ENCODE data around the gene MAPKAP1.

Gene MAPKAP1

GRCh38 chr9:125544484-125544883 lies 162.5 kb downstream of the MAPKAP1 start:
- ATAC-seq: no peak
- TF ChIP-seq ZNF8 (CRISPR knock-in tag; IDR thresholded peaks at IDR 0.05): no peak
- no peak for TF ChIP-seq RARB (CRISPR knock-in tag; IDR thresholded peaks at IDR 0.05)
- no peak for TF ChIP-seq PATZ1 (CRISPR knock-in tag; IDR thresholded peaks at IDR 0.05; ENCODE audit: borderline replicate concordance)
- TF ChIP-seq ZNF70 (CRISPR knock-in tag; IDR thresholded peaks at IDR 0.05): no peak
- TF ChIP-seq CSDC2 (CRISPR knock-in tag; IDR thresholded peaks at IDR 0.05): no peak

DNA sequence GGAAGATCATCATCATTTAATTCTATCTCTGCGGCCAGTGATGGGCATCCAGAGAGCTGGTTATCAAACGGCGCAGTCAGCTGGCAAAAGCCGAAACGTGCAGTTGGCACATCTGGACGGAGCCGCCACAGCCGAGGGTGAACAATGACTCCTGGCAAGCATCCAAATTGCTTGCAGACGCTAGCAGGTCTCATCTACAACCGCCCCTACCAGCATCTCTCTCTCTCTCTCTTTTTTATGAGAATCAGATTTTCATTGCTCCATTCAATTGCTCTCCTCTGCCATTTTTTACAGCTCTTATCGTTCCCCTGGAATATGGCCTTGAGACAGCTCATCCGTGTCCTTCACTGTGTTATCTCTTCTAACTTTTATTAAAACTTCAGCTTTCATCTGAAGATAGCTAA lies 165.2 kb downstream of the MAPKAP1 start:
- peak; percentile 29; the same call in 1 of the 2 replicates for TF ChIP-seq ISL1 (CRISPR knock-in tag; IDR thresholded peaks at IDR 0.05)
- peak; percentile 89 for TF ChIP-seq TCF4 (CRISPR knock-in tag; IDR thresholded peaks at IDR 0.05; ENCODE audit: borderline replicate concordance)
- TF ChIP-seq CSDC2 (CRISPR knock-in tag; IDR thresholded peaks at IDR 0.05): no peak
- 0 out of 2 replicates have a peak, but pooled peaks have one; percentile 15 for TF ChIP-seq ESRRG (CRISPR knock-in tag; IDR thresholded peaks at IDR 0.05)
- TF ChIP-seq, protein P1, sequence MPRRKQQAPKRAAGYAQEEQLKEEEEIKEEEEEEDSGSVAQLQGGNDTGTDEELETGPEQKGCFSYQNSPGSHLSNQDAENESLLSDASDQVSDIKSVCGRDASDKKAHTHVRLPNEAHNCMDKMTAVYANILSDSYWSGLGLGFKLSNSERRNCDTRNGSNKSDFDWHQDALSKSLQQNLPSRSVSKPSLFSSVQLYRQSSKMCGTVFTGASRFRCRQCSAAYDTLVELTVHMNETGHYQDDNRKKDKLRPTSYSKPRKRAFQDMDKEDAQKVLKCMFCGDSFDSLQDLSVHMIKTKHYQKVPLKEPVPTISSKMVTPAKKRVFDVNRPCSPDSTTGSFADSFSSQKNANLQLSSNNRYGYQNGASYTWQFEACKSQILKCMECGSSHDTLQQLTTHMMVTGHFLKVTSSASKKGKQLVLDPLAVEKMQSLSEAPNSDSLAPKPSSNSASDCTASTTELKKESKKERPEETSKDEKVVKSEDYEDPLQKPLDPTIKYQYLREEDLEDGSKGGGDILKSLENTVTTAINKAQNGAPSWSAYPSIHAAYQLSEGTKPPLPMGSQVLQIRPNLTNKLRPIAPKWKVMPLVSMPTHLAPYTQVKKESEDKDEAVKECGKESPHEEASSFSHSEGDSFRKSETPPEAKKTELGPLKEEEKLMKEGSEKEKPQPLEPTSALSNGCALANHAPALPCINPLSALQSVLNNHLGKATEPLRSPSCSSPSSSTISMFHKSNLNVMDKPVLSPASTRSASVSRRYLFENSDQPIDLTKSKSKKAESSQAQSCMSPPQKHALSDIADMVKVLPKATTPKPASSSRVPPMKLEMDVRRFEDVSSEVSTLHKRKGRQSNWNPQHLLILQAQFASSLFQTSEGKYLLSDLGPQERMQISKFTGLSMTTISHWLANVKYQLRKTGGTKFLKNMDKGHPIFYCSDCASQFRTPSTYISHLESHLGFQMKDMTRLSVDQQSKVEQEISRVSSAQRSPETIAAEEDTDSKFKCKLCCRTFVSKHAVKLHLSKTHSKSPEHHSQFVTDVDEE (CRISPR knock-in tag; IDR thresholded peaks at IDR 0.05): peak; percentile 91
- 0 out of 2 replicates have a peak, but pooled peaks have one; percentile 62 for TF ChIP-seq ZNF8 (CRISPR knock-in tag; IDR thresholded peaks at IDR 0.05)
- TF ChIP-seq SNAI2 (CRISPR knock-in tag; IDR thresholded peaks at IDR 0.05): no peak
- 0 out of 2 replicates have a peak, but pooled peaks have one; percentile 60 for TF ChIP-seq GLIS3 (CRISPR knock-in tag; IDR thresholded peaks at IDR 0.05)
- 0 out of 2 replicates have a peak, but pooled peaks have one; percentile 18 for TF ChIP-seq CSRNP3 (CRISPR knock-in tag; IDR thresholded peaks at IDR 0.05)
- peak; percentile 3; the same call in 1 of the 3 replicates for ATAC-seq

GRCh38 chr9:125540497-125540896 lies 166.5 kb downstream of the MAPKAP1 start:
- ATAC-seq: no peak
- peak; percentile 32; the same call in 1 of the 2 replicates for TF ChIP-seq ZC3H10 (CRISPR knock-in tag; IDR thresholded peaks at IDR 0.05)
- peak; percentile 68; the same call in 1 of the 2 replicates for TF ChIP-seq TOX (CRISPR knock-in tag; IDR thresholded peaks at IDR 0.05; ENCODE audit: borderline replicate concordance)
- no peak for TF ChIP-seq POU6F1 (CRISPR knock-in tag; IDR thresholded peaks at IDR 0.05; ENCODE audit: borderline replicate concordance, low read depth)

GRCh38 chr9:125538092-125538473 lies 168.9 kb downstream of the MAPKAP1 start:
- ATAC-seq: peak; percentile 86
- TF ChIP-seq ZFP3 (CRISPR knock-in tag; IDR thresholded peaks at IDR 0.05): 0 out of 2 replicates have a peak, but pooled peaks have one; percentile 14
- 0 out of 2 replicates have a peak, but pooled peaks have one; percentile 30 for TF ChIP-seq PATZ1 (CRISPR knock-in tag; IDR thresholded peaks at IDR 0.05; ENCODE audit: borderline replicate concordance)
- no peak for TF ChIP-seq ESRRG (CRISPR knock-in tag; IDR thresholded peaks at IDR 0.05)
- no peak for TF ChIP-seq ZNF70 (CRISPR knock-in tag; IDR thresholded peaks at IDR 0.05)
- TF ChIP-seq ISL1 (CRISPR knock-in tag; IDR thresholded peaks at IDR 0.05): peak; percentile 78
- no peak for TF ChIP-seq OSR1 (CRISPR knock-in tag; IDR thresholded peaks at IDR 0.05)
